IMR-90 (cell line): Measurements from ENCODE around the gene CCDC12. TPM values are rescaled to one million over a fixed set of nuclear protein-coding genes. Genes with fewer than 3 reads are reported as not detected.

Experiments used
- ATAC-seq: fragments of 200-7000 bp; cut with Tn5 transposase; 2 replicates; pipeline ENCODE4 v1.9.1; 2020; ENCODE audit warnings: low read depth, mild to moderate bottlenecking, moderate library complexity
- BruUV-seq: library from RNA; stranded (reverse); fragments of 400-500 nt; replicated peaks from 2 replicates; lab custom pipeline; 2021; lab: Mats Ljungman, UMichigan
- CTCF ChIA-PET: fragments of 300-600 bp; formaldehyde crosslinking; extraction: SDS; loops from one replicate; lab custom pipeline; 2021; ENCODE audit warnings: antibody characterized with exemption; lab: Yijun Ruan, JAX
- POLR2A ChIA-PET: fragments of 300-600 bp; sonication (Branson Sonifier 250); formaldehyde crosslinking; loops from one replicate; lab custom pipeline; 2022; ENCODE audit warnings: antibody characterized with exemption; ENCODE audit not compliant: unreplicated experiment; lab: Charles Lee
- DNase-seq: peaks from one replicate; pipeline ENCODE4 v3.0.0; 2013
- H2AFZ ChIP-seq: replicated peaks from 2 replicates; pipeline ENCODE3; 2013; ENCODE audit warnings: low read length, mild to moderate bottlenecking; ENCODE audit not compliant: poor library complexity
- H2AK5ac ChIP-seq: 2 replicates; pipeline ENCODE4 v1.6.1; 2013; ENCODE audit warnings: low read depth, low read length, inconsistent platforms
- H2AK9ac ChIP-seq: replicated peaks from 2 replicates; pipeline ENCODE3; 2013; ENCODE audit warnings: mild to moderate bottlenecking, low read depth, low read length, moderate library complexity; ENCODE audit not compliant: poor library complexity
- H2BK120ac ChIP-seq: 2 replicates; pipeline ENCODE4 v1.6.1; 2013; ENCODE audit warnings: low read depth, low read length, inconsistent platforms
- H2BK15ac ChIP-seq: 3 replicates; pipeline ENCODE4 v1.6.1; 2013; ENCODE audit warnings: low read depth, low read length, inconsistent platforms
- H2BK20ac ChIP-seq: 2 replicates; pipeline ENCODE4 v1.6.1; 2013; ENCODE audit warnings: low read depth, mild to moderate bottlenecking, inconsistent platforms, low read length, moderate library complexity
- H2BK5ac ChIP-seq: 2 replicates; pipeline ENCODE4 v1.6.1; 2013; ENCODE audit warnings: mild to moderate bottlenecking, low read depth, low read length, inconsistent platforms; ENCODE audit not compliant: poor library complexity, severe bottlenecking
- H3K14ac ChIP-seq: replicated peaks from 2 replicates; pipeline ENCODE4 v1.6.1; 2013; ENCODE audit warnings: low read depth, low read length, inconsistent platforms
- H3K18ac ChIP-seq: 2 replicates; pipeline ENCODE4 v1.6.1; 2013; ENCODE audit warnings: low read depth, low read length, control low read depth
- H3K23ac ChIP-seq: 2 replicates; pipeline ENCODE4 v1.6.1; 2013; ENCODE audit warnings: low read depth, low read length, inconsistent platforms
- H3K27ac ChIP-seq: 2 replicates; pipeline ENCODE4 v1.5.1; 2013; ENCODE audit warnings: mild to moderate bottlenecking, control low read depth, low read length; ENCODE audit not compliant: insufficient read depth
- H3K27me3 ChIP-seq: 2 replicates; pipeline ENCODE4 v1.6.1; 2013; ENCODE audit warnings: low read length; ENCODE audit not compliant: control insufficient read depth, insufficient read depth
- H3K36me3 ChIP-seq: 2 replicates; pipeline ENCODE4 v1.6.1; 2013; ENCODE audit warnings: low read length, mixed read lengths; ENCODE audit not compliant: control insufficient read depth, insufficient read depth
- H3K4ac ChIP-seq: 2 replicates; pipeline ENCODE4 v1.6.1; 2013; ENCODE audit warnings: low read depth, low read length, inconsistent platforms
- H3K4me1 ChIP-seq: 2 replicates; pipeline ENCODE4 v1.6.1; 2013; ENCODE audit warnings: low read length, mixed read lengths; ENCODE audit not compliant: control insufficient read depth, insufficient read depth
- H3K4me2 ChIP-seq: 2 replicates; pipeline ENCODE4 v1.6.1; 2013; ENCODE audit warnings: low read depth, mild to moderate bottlenecking, control low read depth, low read length, moderate library complexity
- H3K4me3 ChIP-seq: 2 replicates; pipeline ENCODE4 v1.5.1; 2013; ENCODE audit warnings: low read depth, mild to moderate bottlenecking, control low read depth, low read length, moderate library complexity; ENCODE audit not compliant: insufficient read depth
- H3K56ac ChIP-seq: 2 replicates; pipeline ENCODE4 v1.6.1; 2013; ENCODE audit warnings: low read length, inconsistent platforms; ENCODE audit not compliant: insufficient read depth; ENCODE audit errors: extremely low read depth
- H3K79me1 ChIP-seq, 2 experiments: 2 replicates each; pipeline ENCODE4 v1.6.1; 2013; ENCODE audit warnings: low read length in 2 of 2, inconsistent platforms in 1 of 2, low read depth in 1 of 2
- H3K9ac ChIP-seq: 2 replicates; pipeline ENCODE4 v1.6.1; 2013; ENCODE audit warnings: low read depth, low read length, control low read depth
- H3K9me1 ChIP-seq: 2 replicates; pipeline ENCODE4 v1.6.1; 2013; ENCODE audit warnings: low read length, inconsistent platforms; ENCODE audit not compliant: insufficient read depth
- H3K9me3 ChIP-seq: 2 replicates; pipeline ENCODE4 v1.6.1; 2013; ENCODE audit warnings: low read length; ENCODE audit not compliant: control insufficient read depth, insufficient read depth
- H4K20me1 ChIP-seq: 2 replicates; pipeline ENCODE4 v1.6.1; 2013; ENCODE audit warnings: low read length, inconsistent platforms; ENCODE audit not compliant: insufficient read depth
- H4K5ac ChIP-seq: 2 replicates; pipeline ENCODE4 v1.6.1; 2013; ENCODE audit warnings: mild to moderate bottlenecking, low read depth, low read length, control low read depth
- H4K8ac ChIP-seq, 2 experiments: 2 replicates each; pipeline ENCODE4 v1.6.1; 2013; ENCODE audit warnings: low read depth in 2 of 2, low read length in 2 of 2, control low read depth in 1 of 2, inconsistent platforms in 1 of 2
- H4K91ac ChIP-seq: 2 replicates; pipeline ENCODE4 v1.6.1; 2013; ENCODE audit warnings: low read depth, low read length, inconsistent platforms; ENCODE audit not compliant: insufficient read depth
- CHD1 ChIP-seq: IDR thresholded peaks from 2 replicates; pipeline ENCODE4 v1.6.1; 2012; ENCODE audit warnings: low read depth, low read length, improper control_type of control experiment
- FOS ChIP-seq: fragments of 150-350 bp; IDR thresholded peaks from 2 replicates; pipeline ENCODE4 v1.6.1; 2016; ENCODE audit warnings: low read depth, low read length
- MAZ ChIP-seq: IDR thresholded peaks from 2 replicates; pipeline ENCODE4 v1.6.1; 2012; ENCODE audit warnings: low read depth, mild to moderate bottlenecking, low read length, improper control_type of control experiment, moderate library complexity, borderline replicate concordance
- POLR2A ChIP-seq: IDR thresholded peaks from 2 replicates; pipeline ENCODE4 v1.6.1; 2012; ENCODE audit warnings: mild to moderate bottlenecking, low read depth, low read length
- RAD21 ChIP-seq: IDR thresholded peaks from 2 replicates; pipeline ENCODE4 v1.6.1; 2012; ENCODE audit warnings: low read length, improper control_type of control experiment
- RCOR1 ChIP-seq: IDR thresholded peaks from 2 replicates; pipeline ENCODE4 v1.6.1; 2012; ENCODE audit warnings: mild to moderate bottlenecking, low read length, improper control_type of control experiment; ENCODE audit not compliant: insufficient replicate concordance
- WGBS, 2 experiments: methylation state at CpG; one replicate each; pipeline versions ENCODE4 v1.1.5 to v1.1.7; 2013; ENCODE audit warnings: missing lambda C conversion rate in 2 of 2; ENCODE audit not compliant: insufficient read length in 1 of 2; ENCODE audit errors: extremely low coverage in 2 of 2; 5-methylcytosine and 5-hydroxymethylcytosine counted together
- dilution Hi-C: fragments of 300-500 bp; cut with HindIII; formaldehyde crosslinking; loops from one replicate; pipeline ENCODE4 v1.14.3; 2018; ENCODE audit warnings: low sequenced_read_pairs; ENCODE audit not compliant: unreplicated experiment
- in situ Hi-C: fragments of 300-500 bp; cut with MboI; formaldehyde crosslinking; loops from 3 replicates; pipeline ENCODE4 v1.14.3; 2019; ENCODE audit warnings: low sequenced_read_pairs, inconsistent platforms, mixed read lengths
- intact Hi-C: fragments of 100-400 bp; cut with micrococcal nuclease; formaldehyde crosslinking; loops from 2 replicates; pipeline ENCODE4 v1.10.0; 2022
- polyA plus RNA-seq, 3 experiments: library from polyadenylated mRNA; depleted of rRNA; stranded (reverse); fragments of >200 nt; gene quantifications; 2 replicates each; pipeline ENCODE4 v1.2.3, GENCODE V29; 2012; ENCODE audit warnings: low replicate concordance in 1 of 3
- total RNA-seq: library from RNA; depleted of rRNA; stranded (reverse); fragments of >200 nt; gene quantifications from 2 replicates; pipeline ENCODE4 v1.2.3, GENCODE V29; 2012
- TF ChIP-seq, protein P1 (sequence below): fragments of 150-350 bp; IDR thresholded peaks from 2 replicates; pipeline ENCODE4 v1.6.1; 2017; ENCODE audit warnings: mild to moderate bottlenecking, antibody characterized with exemption, low read length, low read depth
- TF ChIP-seq, protein P2 (sequence below): conservative IDR thresholded peaks from 2 replicates; pipeline ENCODE4 v1.5.1; 2012; ENCODE audit warnings: mild to moderate bottlenecking, low read depth, low read length, improper control_type of control experiment
- TF ChIP-seq, protein P3 (sequence below): fragments of 150-350 bp; IDR thresholded peaks from 2 replicates; pipeline ENCODE4 v1.6.1; 2016; ENCODE audit warnings: low read depth, mild to moderate bottlenecking, low read length, moderate library complexity, borderline replicate concordance

Gene CCDC12
- total and polyA plus RNA-seq, 2 of the 4 experiments (the other 2 are of a cell fraction) = 15.2 to 35.1 TPM

DNA sequence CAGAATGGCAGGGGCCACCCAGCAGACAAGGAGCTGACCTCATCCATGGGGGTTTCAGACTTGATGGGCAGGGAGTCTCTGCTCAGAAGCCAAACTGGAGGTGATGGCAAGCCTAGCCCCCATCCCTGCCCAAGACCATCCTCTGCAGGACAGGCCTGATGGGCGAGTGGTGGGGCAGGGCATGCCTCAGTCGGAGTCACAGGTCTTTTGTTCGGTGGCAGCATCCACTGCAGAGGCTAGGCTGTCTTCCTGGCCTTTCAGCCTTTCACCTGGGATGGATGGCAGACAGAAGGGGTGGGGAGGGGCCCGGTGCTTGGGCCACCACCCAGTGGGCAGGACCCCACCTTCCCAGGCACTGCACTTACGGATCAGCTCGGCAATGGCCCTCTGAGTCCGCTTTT, 54.7 kb downstream of the CCDC12 start:
- no peak overlapping the region for H4K8ac ChIP-seq
- H3K4me3 ChIP-seq = no peak overlapping the region
- in situ Hi-C loops (no loop called here), dilution Hi-C loops (no loop called here), intact Hi-C loops (no loop called here)
- H4K91ac ChIP-seq = no peak overlapping the region
- peaks cover 5 to 30% of the 10 kb centered on the region in 2 experiments for H3K79me1 ChIP-seq
- no peak overlapping the region for H2AFZ ChIP-seq
- H3K56ac ChIP-seq = no peak overlapping the region
- no peak overlapping the region for H4K5ac ChIP-seq
- H3K9me1 ChIP-seq = no peaks in the 10 kb centered on the region
- ATAC-seq = no peak
- H3K27me3 ChIP-seq = no peaks in the 10 kb centered on the region
- ChIA-PET CTCF (no interaction called here), POLR2A (no interaction called here)
- DNase-seq = no peak
- no peak overlapping the region for H2AK9ac ChIP-seq
- no peak for TF ChIP-seq FOS
- TF ChIP-seq RCOR1 = no peak
- TF ChIP-seq POLR2A = no peak
- TF ChIP-seq RAD21 = no peak
- TF ChIP-seq, protein P1, sequence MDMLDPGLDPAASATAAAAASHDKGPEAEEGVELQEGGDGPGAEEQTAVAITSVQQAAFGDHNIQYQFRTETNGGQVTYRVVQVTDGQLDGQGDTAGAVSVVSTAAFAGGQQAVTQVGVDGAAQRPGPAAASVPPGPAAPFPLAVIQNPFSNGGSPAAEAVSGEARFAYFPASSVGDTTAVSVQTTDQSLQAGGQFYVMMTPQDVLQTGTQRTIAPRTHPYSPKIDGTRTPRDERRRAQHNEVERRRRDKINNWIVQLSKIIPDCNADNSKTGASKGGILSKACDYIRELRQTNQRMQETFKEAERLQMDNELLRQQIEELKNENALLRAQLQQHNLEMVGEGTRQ = no peak
- TF ChIP-seq, protein P2, sequence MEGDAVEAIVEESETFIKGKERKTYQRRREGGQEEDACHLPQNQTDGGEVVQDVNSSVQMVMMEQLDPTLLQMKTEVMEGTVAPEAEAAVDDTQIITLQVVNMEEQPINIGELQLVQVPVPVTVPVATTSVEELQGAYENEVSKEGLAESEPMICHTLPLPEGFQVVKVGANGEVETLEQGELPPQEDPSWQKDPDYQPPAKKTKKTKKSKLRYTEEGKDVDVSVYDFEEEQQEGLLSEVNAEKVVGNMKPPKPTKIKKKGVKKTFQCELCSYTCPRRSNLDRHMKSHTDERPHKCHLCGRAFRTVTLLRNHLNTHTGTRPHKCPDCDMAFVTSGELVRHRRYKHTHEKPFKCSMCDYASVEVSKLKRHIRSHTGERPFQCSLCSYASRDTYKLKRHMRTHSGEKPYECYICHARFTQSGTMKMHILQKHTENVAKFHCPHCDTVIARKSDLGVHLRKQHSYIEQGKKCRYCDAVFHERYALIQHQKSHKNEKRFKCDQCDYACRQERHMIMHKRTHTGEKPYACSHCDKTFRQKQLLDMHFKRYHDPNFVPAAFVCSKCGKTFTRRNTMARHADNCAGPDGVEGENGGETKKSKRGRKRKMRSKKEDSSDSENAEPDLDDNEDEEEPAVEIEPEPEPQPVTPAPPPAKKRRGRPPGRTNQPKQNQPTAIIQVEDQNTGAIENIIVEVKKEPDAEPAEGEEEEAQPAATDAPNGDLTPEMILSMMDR = no peak
- no peak for TF ChIP-seq MAZ
- TF ChIP-seq CHD1 = no peak
- TF ChIP-seq, protein P3, sequence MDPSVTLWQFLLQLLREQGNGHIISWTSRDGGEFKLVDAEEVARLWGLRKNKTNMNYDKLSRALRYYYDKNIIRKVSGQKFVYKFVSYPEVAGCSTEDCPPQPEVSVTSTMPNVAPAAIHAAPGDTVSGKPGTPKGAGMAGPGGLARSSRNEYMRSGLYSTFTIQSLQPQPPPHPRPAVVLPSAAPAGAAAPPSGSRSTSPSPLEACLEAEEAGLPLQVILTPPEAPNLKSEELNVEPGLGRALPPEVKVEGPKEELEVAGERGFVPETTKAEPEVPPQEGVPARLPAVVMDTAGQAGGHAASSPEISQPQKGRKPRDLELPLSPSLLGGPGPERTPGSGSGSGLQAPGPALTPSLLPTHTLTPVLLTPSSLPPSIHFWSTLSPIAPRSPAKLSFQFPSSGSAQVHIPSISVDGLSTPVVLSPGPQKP = no peak
- H2BK5ac ChIP-seq = no peak overlapping the region
- peaks cover 13% of the 10 kb centered on the region for H3K9me3 ChIP-seq
- H3K23ac ChIP-seq = no peak overlapping the region
- H3K9ac ChIP-seq = no peak overlapping the region
- H3K4ac ChIP-seq = no peak overlapping the region
- H4K20me1 ChIP-seq = peaks cover 18% of the 10 kb centered on the region
- no peak overlapping the region for H2BK120ac ChIP-seq
- H3K4me2 ChIP-seq = no peak overlapping the region
- H3K4me1 ChIP-seq = no peaks in the 10 kb centered on the region
- H2BK15ac ChIP-seq = no peak overlapping the region
- no peak overlapping the region for H3K27ac ChIP-seq
- H3K36me3 ChIP-seq = peaks cover 71% of the 10 kb centered on the region
- no TSS peak for BruUV-seq
- no peak overlapping the region for H2AK5ac ChIP-seq
- H3K18ac ChIP-seq = no peak overlapping the region
- no CpG with 5 or more reads among the region's 7 CpGs for WGBS, 2 experiments
- no peak overlapping the region for H2BK20ac ChIP-seq
- H3K14ac ChIP-seq = no peak overlapping the region
